H9 (cell line): ENCODE data around the gene MICAL2. TPM values are rescaled to one million over a fixed set of nuclear protein-coding genes. Genes with fewer than 3 reads are reported as not detected.

Source experiments
- DNase-seq: peaks from one replicate; pipeline ENCODE4 v3.0.0-alpha.2; 2017
- H2AFZ ChIP-seq: one replicate; pipeline ENCODE4 v1.6.1; 2013; ENCODE audit warnings: mild to moderate bottlenecking, low read length, control low read depth, moderate library complexity
- H2AK5ac ChIP-seq: 2 replicates; pipeline ENCODE4 v1.6.1; 2013; ENCODE audit warnings: low read length, control low read depth, mixed read lengths; ENCODE audit not compliant: insufficient read length
- H2BK120ac ChIP-seq: one replicate; pipeline ENCODE4 v1.6.1; 2013; ENCODE audit warnings: low read depth, mild to moderate bottlenecking, low read length, control low read depth, inconsistent platforms; ENCODE audit not compliant: poor library complexity, severe bottlenecking
- H2BK12ac ChIP-seq: 2 replicates; pipeline ENCODE4 v1.6.1; 2013; ENCODE audit warnings: low read length, control low read depth, mixed read lengths, low read depth; ENCODE audit not compliant: insufficient read length
- H2BK15ac ChIP-seq: 2 replicates; pipeline ENCODE4 v1.6.1; 2013; ENCODE audit warnings: low read depth, low read length, control low read depth
- H2BK20ac ChIP-seq: one replicate; pipeline ENCODE4 v1.6.1; 2013; ENCODE audit warnings: low read depth, mild to moderate bottlenecking, low read length, control low read depth, inconsistent platforms; ENCODE audit not compliant: poor library complexity, severe bottlenecking
- H2BK5ac ChIP-seq: 2 replicates; pipeline ENCODE4 v1.6.1; 2013; ENCODE audit warnings: low read length, control low read depth, mixed read lengths; ENCODE audit not compliant: insufficient read length
- H3K14ac ChIP-seq: 2 replicates; pipeline ENCODE4 v1.6.1; 2013; ENCODE audit warnings: low read length, control low read depth; ENCODE audit not compliant: insufficient read depth
- H3K18ac ChIP-seq: 2 replicates; pipeline ENCODE4 v1.6.1; 2013; ENCODE audit warnings: low read depth, mild to moderate bottlenecking, mixed read lengths, low read length, control low read depth; ENCODE audit not compliant: insufficient read length
- H3K23ac ChIP-seq: 2 replicates; pipeline ENCODE4 v1.6.1; 2013; ENCODE audit warnings: low read length, control low read depth, mixed read lengths, low read depth; ENCODE audit not compliant: insufficient read length
- H3K23me2 ChIP-seq: 2 replicates; pipeline ENCODE4 v1.6.1; 2013; ENCODE audit warnings: low read depth, mild to moderate bottlenecking, mixed read lengths, low read length, control low read depth; ENCODE audit not compliant: insufficient read length, poor library complexity, severe bottlenecking
- H3K27ac ChIP-seq: 2 replicates; pipeline ENCODE4 v1.5.1; 2013; ENCODE audit warnings: low read length, control low read depth, mixed read lengths, low read depth; ENCODE audit not compliant: insufficient read length
- H3K27me3 ChIP-seq: 2 replicates; pipeline ENCODE4 v1.6.1; 2013; ENCODE audit warnings: low read length, control low read depth, inconsistent platforms; ENCODE audit not compliant: insufficient read depth
- H3K4ac ChIP-seq: 2 replicates; pipeline ENCODE4 v1.6.1; 2013; ENCODE audit warnings: low read depth, mild to moderate bottlenecking, control low read depth, inconsistent platforms, low read length, moderate library complexity
- H3K4me1 ChIP-seq: 2 replicates; pipeline ENCODE4 v1.6.1; 2013; ENCODE audit warnings: low read length, control low read depth, inconsistent platforms; ENCODE audit not compliant: insufficient read depth
- H3K4me2 ChIP-seq: 2 replicates; pipeline ENCODE4 v1.6.1; 2013; ENCODE audit warnings: low read length, control low read depth, mixed read lengths; ENCODE audit not compliant: insufficient read length, insufficient read depth
- H3K56ac ChIP-seq: 2 replicates; pipeline ENCODE4 v1.6.1; 2013; ENCODE audit warnings: low read depth, mild to moderate bottlenecking, mixed read lengths, low read length, control low read depth; ENCODE audit not compliant: insufficient read length
- H3K79me1 ChIP-seq: 2 replicates; pipeline ENCODE4 v1.6.1; 2013; ENCODE audit warnings: low read depth, mild to moderate bottlenecking, moderate library complexity, low read length, control low read depth, inconsistent platforms; ENCODE audit not compliant: insufficient read depth, poor library complexity, severe bottlenecking
- H3K79me2 ChIP-seq: 2 replicates; pipeline ENCODE4 v1.6.1; 2013; ENCODE audit warnings: low read length, control low read depth, inconsistent platforms; ENCODE audit not compliant: insufficient read depth
- H3K9ac ChIP-seq: 2 replicates; pipeline ENCODE4 v1.6.1; 2013; ENCODE audit warnings: low read length, control low read depth, mixed read lengths; ENCODE audit not compliant: insufficient read length; ENCODE audit errors: extremely low read depth
- H3K9me3 ChIP-seq: one replicate; pipeline ENCODE4 v1.6.1; 2013; ENCODE audit warnings: low read depth, low read length, inconsistent platforms; ENCODE audit not compliant: control insufficient read depth
- H3T11ph ChIP-seq: one replicate; pipeline ENCODE4 v1.6.1; 2013; ENCODE audit warnings: mild to moderate bottlenecking, low read length, control low read depth, inconsistent platforms
- H4K20me1 ChIP-seq: one replicate; pipeline ENCODE4 v1.6.1; 2013; ENCODE audit not compliant: control insufficient read depth, insufficient read length, insufficient read depth
- H4K5ac ChIP-seq: 2 replicates; pipeline ENCODE4 v1.6.1; 2013; ENCODE audit warnings: low read depth, mild to moderate bottlenecking, mixed read lengths, low read length, control low read depth; ENCODE audit not compliant: insufficient read length
- H4K8ac ChIP-seq: replicated peaks from 2 replicates; pipeline ENCODE4 v1.6.1; 2013; ENCODE audit warnings: low read length, control low read depth, mixed read lengths, low read depth; ENCODE audit not compliant: insufficient read length
- H4K91ac ChIP-seq: 2 replicates; pipeline ENCODE4 v1.6.1; 2013; ENCODE audit warnings: low read depth, mild to moderate bottlenecking, moderate library complexity, mixed read lengths, low read length, control low read depth; ENCODE audit not compliant: insufficient read length
- H3K27ac Mint-ChIP-seq, 3 experiments: 2 replicates in 2 of 3; 3 replicates in 1 of 3; pipeline ENCODE4 v1.8.0; 2020 to 2021; ENCODE audit warnings: mixed read lengths in 3 of 3, mild to moderate bottlenecking in 1 of 3, moderate library complexity in 1 of 3
- H3K27me3 Mint-ChIP-seq: 2 replicates; pipeline ENCODE4 v1.8.0; 2021; ENCODE audit warnings: low read depth, mild to moderate bottlenecking, moderate library complexity, mixed read lengths
- H3K36me3 Mint-ChIP-seq, 3 experiments: 2 replicates in 2 of 3; 3 replicates in 1 of 3; pipeline ENCODE4 v1.8.0; 2020 to 2021; ENCODE audit warnings: low read depth in 3 of 3, mixed read lengths in 3 of 3; ENCODE audit not compliant: insufficient read depth in 1 of 3
- H3K4me1 Mint-ChIP-seq, 2 experiments: 2 replicates each; pipeline ENCODE4 v1.8.0; 2020; ENCODE audit warnings: mixed read lengths in 2 of 2
- H3K4me3 Mint-ChIP-seq, 2 experiments: 2 replicates in 1 of 2; 3 replicates in 1 of 2; pipeline ENCODE4 v1.8.0; 2020 to 2021; ENCODE audit warnings: mild to moderate bottlenecking in 2 of 2, mixed read lengths in 2 of 2, moderate library complexity in 1 of 2
- H3K9me3 Mint-ChIP-seq, 2 experiments: 2 replicates in 1 of 2; 3 replicates in 1 of 2; pipeline ENCODE4 v1.8.0; 2020; ENCODE audit warnings: mild to moderate bottlenecking in 2 of 2, mixed read lengths in 2 of 2, moderate library complexity in 1 of 2
- CTCF ChIP-seq: fragments of 200-600 bp; sonication (generic); conservative IDR thresholded peaks from 3 replicates; pipeline ENCODE4 v1.8.0; 2021; ENCODE audit warnings: antibody characterized with exemption, mild to moderate bottlenecking
- WGBS: extraction: QIAGEN DNeasy Blood & Tissue Kit; methylation state at CpG from one replicate; pipeline ENCODE4 v1.1.7; 2013; ENCODE audit warnings: missing lambda C conversion rate, low lambda C conversion rate, mixed read lengths; ENCODE audit not compliant: insufficient read length; ENCODE audit errors: extremely low coverage; 5-methylcytosine and 5-hydroxymethylcytosine counted together
- total RNA-seq: library from RNA; stranded (reverse); gene quantifications from 2 replicates; pipeline ENCODE4 v1.2.1, GENCODE V29; 2021

MICAL2 gene
- total RNA-seq, 1 experiment from 2014 or later = 4.7 TPM

GRCh38 chr11:12087075-12088004 lies 23.1 kb upstream of the MICAL2 start:
- no peak overlapping the region for H4K5ac ChIP-seq
- no peak overlapping the region for H3K9ac ChIP-seq
- no CpG with 5 or more reads among the region's 7 CpGs for WGBS
- TF ChIP-seq CTCF = peak; percentile 30; the same call in 2 of the 3 replicates
- no peaks in the 10 kb centered on the region for H3K27me3 ChIP-seq
- Mint-ChIP-seq H3K27me3 (peaks cover 9% of the 10 kb centered on the region), H3K4me3 (no peak overlapping the region), H3K27ac (peak overlapping the region in 2 of 3 experiments; percentile 49 to 79; a peak in 2 of 7 replicates), H3K9me3 (no peaks in the 10 kb centered on the region), H3K4me1 (peaks cover 19 to 20% of the 10 kb centered on the region in 2 experiments), H3K36me3 (no peaks in the 10 kb centered on the region)
- H3K9me3 ChIP-seq = no peaks in the 10 kb centered on the region
- H3K79me2 ChIP-seq = no peaks in the 10 kb centered on the region
- H3K27ac ChIP-seq = no peak overlapping the region
- H3K18ac ChIP-seq = no peak overlapping the region
- no peak overlapping the region for H2AK5ac ChIP-seq
- H3K4me1 ChIP-seq = no peaks in the 10 kb centered on the region
- H3K23me2 ChIP-seq = no peaks in the 10 kb centered on the region
- no peak overlapping the region for H4K91ac ChIP-seq
- DNase-seq = no peak
- H2BK12ac ChIP-seq = peak overlapping the region; percentile 24
- no peak overlapping the region for H3T11ph ChIP-seq
- no peak overlapping the region for H2BK120ac ChIP-seq
- H2BK20ac ChIP-seq = no peak overlapping the region
- H3K4ac ChIP-seq = no peak overlapping the region
- H3K23ac ChIP-seq = no peak overlapping the region
- H2AFZ ChIP-seq = no peak overlapping the region
- no peak overlapping the region for H3K56ac ChIP-seq
- H4K8ac ChIP-seq = no peak overlapping the region
- H2BK15ac ChIP-seq = no peak overlapping the region
- H3K79me1 ChIP-seq = no peaks in the 10 kb centered on the region
- H2BK5ac ChIP-seq = no peak overlapping the region
- H3K4me2 ChIP-seq = no peak overlapping the region
- no peaks in the 10 kb centered on the region for H4K20me1 ChIP-seq
- no peak overlapping the region for H3K14ac ChIP-seq
